HCT116 (cell line): ENCODE results near the gene SCG5. TPM values are rescaled to one million over a fixed set of nuclear protein-coding genes. Genes with fewer than 3 reads are reported as not detected.

Source experiments
- ATAC-seq: fragments of 200-7000 bp; cut with Tn5 transposase; 2 replicates; pipeline ENCODE4 v1.9.1; 2020; ENCODE audit warnings: mild to moderate bottlenecking, moderate library complexity
- BruUV-seq: library from RNA; stranded (reverse); fragments of 400-500 nt; replicated peaks from 2 replicates; lab custom pipeline; 2021; lab: Mats Ljungman, UMichigan
- CTCF ChIA-PET: fragments of 300-600 bp; sonication (Branson Sonifier 250); formaldehyde crosslinking; loops from one replicate; lab custom pipeline; 2021; ENCODE audit warnings: antibody characterized with exemption; lab: Charles Lee
- POLR2A ChIA-PET: fragments of 300-600, 350-600 bp; sonication (Branson Sonifier 250); formaldehyde crosslinking; loops from one replicate; lab custom pipeline; 2021; ENCODE audit warnings: antibody characterized with exemption; lab: Charles Lee
- RAD21 ChIA-PET, 2 experiments: fragments of 300-600 bp; sonication (Branson Sonifier 250); formaldehyde crosslinking; loops; one replicate each; lab custom pipeline; 2023; ENCODE audit warnings: low total read pairs in 2 of 2; ENCODE audit not compliant: uncharacterized antibody in 2 of 2, unreplicated experiment in 2 of 2, low non-redundant PET in 1 of 2; lab: Charles Lee
- DNase-seq: peaks from one replicate; pipeline ENCODE4 v3.0.0-alpha.2; 2010; ENCODE audit warnings: low read depth, low spot score
- H2AFZ ChIP-seq: fragments of 200-600 bp; shearing (Covaris generic), sonication (generic); 2 replicates; pipeline ENCODE4 v1.6.1; 2017; ENCODE audit warnings: low read depth, mixed run types, mixed read lengths, antibody characterized with exemption, low read length; ENCODE audit not compliant: poor library complexity, severe bottlenecking
- H3K27ac ChIP-seq: 2 replicates; pipeline ENCODE4 v1.5.1; 2012; ENCODE audit warnings: low read depth, low read length
- H3K27me3 ChIP-seq: fragments of 200-600 bp; sonication (generic); 2 replicates; pipeline ENCODE4 v1.6.1; 2016; ENCODE audit warnings: mixed run types, low read length, mixed read lengths; ENCODE audit not compliant: insufficient read depth
- H3K36me3 ChIP-seq, 2 experiments: fragments of 200-500 bp in 1 of 2; fragments of 200-600 bp in 1 of 2; sonication (Bioruptor generic) in 1 of 2; sonication (generic) in 1 of 2; 2 replicates each; pipeline versions ENCODE4 v1.5.1 to v1.6.1; 2014 to 2016; ENCODE audit warnings: low read length in 2 of 2, inconsistent platforms in 1 of 2, mixed read lengths in 1 of 2, mixed run types in 1 of 2; ENCODE audit not compliant: insufficient read depth in 2 of 2, control insufficient read depth in 1 of 2
- H3K4me1 ChIP-seq, 2 experiments: fragments of 200-600 bp in 1 of 2; sonication (generic) in 1 of 2; 2 replicates each; pipeline versions ENCODE4 v1.5.1 to v1.6.1; 2012 to 2017; ENCODE audit warnings: low read length in 2 of 2, inconsistent platforms in 1 of 2, mild to moderate bottlenecking in 1 of 2, mixed read lengths in 1 of 2, mixed run types in 1 of 2, moderate library complexity in 1 of 2; ENCODE audit not compliant: insufficient read depth in 2 of 2, control insufficient read depth in 1 of 2
- H3K4me2 ChIP-seq: fragments of 200-600 bp; sonication (generic); 2 replicates; pipeline ENCODE4 v1.6.1; 2017; ENCODE audit warnings: mixed run types, low read length, mixed read lengths
- H3K4me3 ChIP-seq, 2 experiments: fragments of 200-600 bp in 1 of 2; sonication (generic) in 1 of 2; replicated peaks in 1 of 2; 2 replicates each; pipeline ENCODE4 v1.5.1; 2011 to 2016; ENCODE audit warnings: low read length in 2 of 2, control low read depth in 1 of 2, low read depth in 1 of 2, mild to moderate bottlenecking in 1 of 2, mixed read lengths in 1 of 2, mixed run types in 1 of 2
- H3K79me2 ChIP-seq: fragments of 200-600 bp; sonication (generic); 2 replicates; pipeline ENCODE4 v1.6.1; 2017; ENCODE audit warnings: mild to moderate bottlenecking, mixed run types, low read length, moderate library complexity, mixed read lengths; ENCODE audit not compliant: insufficient read depth
- H3K9ac ChIP-seq: fragments of 200-600 bp; sonication (generic); 2 replicates; pipeline ENCODE4 v1.6.1; 2016; ENCODE audit warnings: low read length, mixed read lengths
- H3K9me2 ChIP-seq: fragments of 200-600 bp; sonication (generic), shearing (Covaris generic); 2 replicates; pipeline ENCODE4 v1.6.1; 2017; ENCODE audit warnings: mixed run types, mild to moderate bottlenecking, moderate library complexity; ENCODE audit not compliant: insufficient read depth
- H3K9me3 ChIP-seq, 2 experiments: fragments of 200-500 bp in 1 of 2; fragments of 200-600 bp in 1 of 2; sonication (Bioruptor generic) in 1 of 2; sonication (generic) in 1 of 2; 2 replicates each; pipeline ENCODE4 v1.6.1; 2014 to 2017; ENCODE audit warnings: low read length in 2 of 2, mixed read lengths in 2 of 2, inconsistent platforms in 1 of 2, low read depth in 1 of 2, mild to moderate bottlenecking in 1 of 2, mixed run types in 1 of 2, moderate library complexity in 1 of 2; ENCODE audit not compliant: control insufficient read depth in 1 of 2, insufficient read depth in 1 of 2
- H4K20me1 ChIP-seq: fragments of 200-600 bp; sonication (generic), shearing (Covaris generic); 2 replicates; pipeline ENCODE4 v1.6.1; 2017; ENCODE audit warnings: mixed run types, mild to moderate bottlenecking, moderate library complexity; ENCODE audit not compliant: insufficient read depth
- ATF3 ChIP-seq: IDR thresholded peaks from 2 replicates; pipeline ENCODE4 v1.6.1; 2012
- CBX3 ChIP-seq: IDR thresholded peaks from 2 replicates; pipeline ENCODE4 v1.6.1; 2012; ENCODE audit warnings: low read depth
- CEBPB ChIP-seq: IDR thresholded peaks from 2 replicates; pipeline ENCODE4 v1.6.1; 2012; ENCODE audit warnings: low read depth
- ELF1 ChIP-seq: IDR thresholded peaks from 2 replicates; pipeline ENCODE4 v1.6.1; 2012; ENCODE audit warnings: low read depth, borderline replicate concordance
- EZH2phosphoT487 ChIP-seq: fragments of 200-600 bp; IDR thresholded peaks from 2 replicates; pipeline ENCODE4 v1.6.1; 2018; ENCODE audit warnings: antibody characterized with exemption, borderline replicate concordance
- FOSL1 ChIP-seq: IDR thresholded peaks from 2 replicates; pipeline ENCODE4 v1.6.1; 2012; ENCODE audit warnings: low read depth
- MAX ChIP-seq: IDR thresholded peaks from 2 replicates; pipeline ENCODE4 v1.6.1; 2012
- POLR2A ChIP-seq: IDR thresholded peaks from 2 replicates; pipeline ENCODE4 v1.7.0; 2011; ENCODE audit warnings: borderline replicate concordance; ENCODE audit not compliant: insufficient read depth, insufficient read length; ENCODE audit errors: extremely low read depth
- POLR2AphosphoS5 ChIP-seq: IDR thresholded peaks from 2 replicates; pipeline ENCODE4 v1.6.1; 2011; ENCODE audit warnings: mild to moderate bottlenecking, low read depth, low read length, moderate library complexity
- RAD21 ChIP-seq: IDR thresholded peaks from 2 replicates; pipeline ENCODE4 v1.6.1; 2012; ENCODE audit warnings: low read depth, mild to moderate bottlenecking
- REST ChIP-seq: IDR thresholded peaks from 2 replicates; pipeline ENCODE4 v1.6.1; 2012; ENCODE audit warnings: low read depth
- SIN3A ChIP-seq: IDR thresholded peaks from 2 replicates; pipeline ENCODE4 v1.6.1; 2012; ENCODE audit warnings: low read depth
- SP1 ChIP-seq: IDR thresholded peaks from 2 replicates; pipeline ENCODE4 v1.6.1; 2012; ENCODE audit warnings: low read depth
- SRF ChIP-seq: IDR thresholded peaks from 2 replicates; pipeline ENCODE4 v1.6.1; 2012; ENCODE audit warnings: low read depth
- ZBTB33 ChIP-seq: IDR thresholded peaks from 2 replicates; pipeline ENCODE4 v1.6.1; 2011; ENCODE audit warnings: mild to moderate bottlenecking, low read length, moderate library complexity; ENCODE audit not compliant: insufficient replicate concordance; ENCODE audit errors: extremely low read depth
- ZFX ChIP-seq: fragments of 450-650 bp; IDR thresholded peaks from 2 replicates; pipeline ENCODE4 v1.6.1; 2017
- ZNF274 ChIP-seq: fragments of 200-500 bp; sonication (Bioruptor generic); IDR thresholded peaks from 2 replicates; pipeline ENCODE4 v1.6.1; 2014; ENCODE audit warnings: mild to moderate bottlenecking, low read depth, low read length, inconsistent platforms
- intact Hi-C: fragments of 100-400 bp; cut with micrococcal nuclease; formaldehyde crosslinking; loops from 2 replicates; pipeline ENCODE4 v1.10.0; 2022
- total RNA-seq: library from RNA; stranded (reverse); gene quantifications from one replicate; pipeline ENCODE4 v1.2.1, GENCODE V29; 2021; ENCODE audit not compliant: unreplicated experiment

The SCG5 gene
- total RNA-seq, 1 experiment from 2014 or later, result 1.7 TPM

GRCh38 chr15:32642667-32643435 is 1.3 kb downstream of the SCG5 start (continued):
- TF ChIP-seq EZH2phosphoT487, result no peak
- TF ChIP-seq ZBTB33, result no peak

GRCh38 chr15:32643907-32644445 is 2.5 kb downstream of the SCG5 start:
- H3K36me3 ChIP-seq, result peaks cover 17 to 26% of the 10 kb centered on the region in 2 experiments; a peak in 3 of 4 replicates
- no peak overlapping the region for H3K4me2 ChIP-seq
- no TSS peak for BruUV-seq
- POLR2A ChIA-PET, result no interaction called here
- no peak overlapping the region for H2AFZ ChIP-seq
- H3K9ac ChIP-seq, result no peak overlapping the region
- ATAC-seq, result no peak
- no peak for DNase-seq
- H3K27ac ChIP-seq, result no peak overlapping the region
- no peaks in the 10 kb centered on the region; the same call in 1 of the 2 replicates for H3K79me2 ChIP-seq
- intact Hi-C loops, result no loop called here
- H3K9me3 ChIP-seq, result no peaks in the 10 kb centered on the region
- RAD21 ChIA-PET, result no interaction called here
- no peaks in the 10 kb centered on the region for H4K20me1 ChIP-seq
- H3K4me1 ChIP-seq, result no peaks in the 10 kb centered on the region
- TF ChIP-seq ELF1 (no peak), REST (no peak), EZH2phosphoT487 (no peak), SRF (no peak), ZNF274 (no peak), SIN3A (no peak), RAD21 (no peak), CEBPB (no peak), CBX3 (no peak), FOSL1 (no peak), ZBTB33 (no peak), POLR2AphosphoS5 (no peak), ATF3 (no peak), MAX (no peak), POLR2A (no peak), SP1 (no peak), ZFX (no peak)
- H3K27me3 ChIP-seq, result no peaks in the 10 kb centered on the region
- CTCF ChIA-PET, result no interaction called here
- no peaks in the 10 kb centered on the region for H3K9me2 ChIP-seq
- H3K4me3 ChIP-seq, result no peak overlapping the region
